Islet of Langerhans (tissue), 1 donor: ENCODE measurements around the gene CHRNG.

Experiments
- FAIRE-seq: peaks from one replicate; lab custom pipeline; 2011; peaks lifted over from hg19 to GRCh38; lab: Jason Lieb, UNC

The CHRNG gene

DNA sequence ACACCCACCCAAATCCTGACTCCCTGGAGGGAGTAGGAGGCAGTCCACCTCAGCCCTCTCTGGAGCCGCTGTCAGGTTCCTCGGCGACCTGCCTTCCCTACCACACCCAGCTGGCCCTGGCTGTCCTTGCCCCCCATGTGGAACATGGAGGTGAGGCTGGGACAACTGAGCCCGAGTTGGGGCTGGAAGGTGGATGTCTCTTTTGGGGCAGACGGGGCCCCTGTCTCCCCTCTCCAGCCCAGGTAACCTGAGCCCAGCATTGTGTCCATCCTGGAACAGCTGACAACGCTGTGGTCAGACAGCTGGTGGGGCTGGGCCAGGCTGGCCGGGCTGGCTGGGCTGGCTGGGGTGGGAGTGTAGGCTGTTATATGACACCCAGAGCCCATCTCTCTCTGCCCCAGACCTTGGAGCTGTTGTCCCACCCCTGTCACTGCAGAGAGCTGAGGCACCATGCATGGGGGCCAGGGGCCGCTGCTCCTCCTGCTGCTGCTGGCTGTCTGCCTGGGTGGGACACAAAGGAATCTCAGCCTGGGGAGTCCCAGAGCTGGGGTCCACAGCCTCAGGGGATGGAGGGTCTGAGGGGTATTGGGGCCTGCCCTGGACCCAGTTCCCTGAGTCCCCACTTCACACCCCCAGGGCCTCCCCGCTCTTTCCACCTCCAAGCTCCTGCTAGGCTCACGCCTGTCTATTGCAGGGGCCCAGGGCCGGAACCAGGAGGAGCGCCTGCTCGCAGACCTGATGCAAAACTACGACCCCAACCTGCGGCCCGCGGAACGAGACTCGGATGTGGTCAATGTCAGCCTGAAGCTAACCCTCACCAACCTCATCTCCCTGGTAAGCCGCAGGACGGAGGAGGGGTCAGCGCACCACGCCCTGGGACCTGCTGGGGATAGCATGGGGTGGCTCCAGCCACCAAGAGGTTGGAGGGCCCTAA, at the start of gene CHRNG:
TSS of gene CHRNG (plus strand) at position 395 of the 934 bp plus-strand sequence. CDS start at position 451, 56 bp downstream.
- no peak for FAIRE-seq

GRCh38 chr2:232490221-232491138, 49.0 kb upstream of the CHRNG start:
- no peak for FAIRE-seq

GRCh38 chr2:232491139-232491780, 48.2 kb upstream of the CHRNG start:
- no peak for FAIRE-seq

DNA sequence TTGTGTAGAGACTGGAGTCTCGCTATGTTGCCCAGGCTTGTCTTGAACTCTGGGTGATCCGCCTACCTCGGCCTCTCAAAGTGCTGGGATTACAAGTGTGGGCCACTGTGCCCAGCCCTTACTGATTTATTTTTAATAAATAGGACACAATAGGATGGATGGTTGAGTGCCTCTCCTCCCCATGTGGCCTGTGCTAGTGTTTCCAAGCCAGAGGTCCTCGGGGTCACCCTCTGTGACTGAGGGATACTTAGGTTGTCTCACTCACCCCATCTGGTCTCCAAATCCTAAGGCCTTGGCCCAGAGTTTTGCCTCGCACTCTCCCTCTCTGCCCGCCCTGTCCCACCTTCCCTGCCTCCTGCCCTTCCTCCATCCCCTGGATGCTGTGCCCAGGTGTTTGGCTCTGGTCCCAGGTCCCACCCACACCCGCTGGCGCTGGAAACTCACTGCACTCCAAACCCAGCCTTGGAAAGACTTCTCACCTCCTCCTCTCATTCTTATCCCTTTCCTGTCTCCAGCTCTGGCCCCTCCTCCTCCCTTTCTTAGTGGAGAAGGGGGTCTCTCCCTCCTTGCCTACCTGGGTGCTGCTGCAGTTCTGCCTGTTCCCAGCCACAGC, 47.1 kb upstream of the CHRNG start:
- FAIRE-seq = no peak

DNA sequence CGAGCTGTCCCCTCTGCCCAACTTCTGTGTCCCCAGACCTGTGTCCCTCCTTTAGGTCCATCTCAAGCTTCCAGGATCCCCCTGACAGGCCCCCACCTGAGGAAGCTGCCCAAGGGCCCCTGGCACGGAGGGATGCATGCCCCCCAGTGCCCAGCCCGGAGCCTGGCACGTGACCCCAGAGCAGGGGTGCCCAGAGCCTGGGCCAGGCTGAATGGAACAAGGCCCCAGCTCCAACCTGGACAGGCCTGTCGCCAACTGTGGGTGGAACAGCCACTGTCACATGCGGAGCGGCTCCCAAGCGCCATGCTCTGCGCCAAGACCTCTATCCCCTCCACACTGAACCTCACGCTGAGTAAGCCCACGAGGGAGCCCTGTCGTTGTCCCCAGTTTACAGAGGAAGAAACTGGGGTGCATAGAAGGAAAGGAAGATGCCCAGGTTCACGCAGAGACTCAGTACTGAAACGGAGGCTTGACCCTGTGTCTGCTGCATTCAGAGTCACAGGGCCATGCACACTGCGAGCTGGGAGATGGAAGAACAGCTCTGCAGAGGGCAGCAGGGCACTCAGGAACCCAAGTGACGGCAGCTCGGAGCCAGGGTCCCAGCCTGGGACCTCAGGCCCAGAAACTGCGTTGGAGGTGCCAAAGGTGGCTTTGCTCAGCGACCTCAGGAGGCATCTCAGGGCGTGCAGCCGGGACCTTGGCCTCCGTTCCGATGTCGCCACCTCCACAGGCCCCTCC, 46.4 kb upstream of the CHRNG start:
- FAIRE-seq = no peak

- FAIRE-seq = no peak
Observed at GRCh38 chr2:232493701-232494474, 45.6 kb upstream of the CHRNG start.

- FAIRE-seq = no peak
Observed at GRCh38 chr2:232494542-232494941, 45.0 kb upstream of the CHRNG start.

GRCh38 chr2:232495292-232495691, 44.2 kb upstream of the CHRNG start:
- FAIRE-seq = no peak

DNA sequence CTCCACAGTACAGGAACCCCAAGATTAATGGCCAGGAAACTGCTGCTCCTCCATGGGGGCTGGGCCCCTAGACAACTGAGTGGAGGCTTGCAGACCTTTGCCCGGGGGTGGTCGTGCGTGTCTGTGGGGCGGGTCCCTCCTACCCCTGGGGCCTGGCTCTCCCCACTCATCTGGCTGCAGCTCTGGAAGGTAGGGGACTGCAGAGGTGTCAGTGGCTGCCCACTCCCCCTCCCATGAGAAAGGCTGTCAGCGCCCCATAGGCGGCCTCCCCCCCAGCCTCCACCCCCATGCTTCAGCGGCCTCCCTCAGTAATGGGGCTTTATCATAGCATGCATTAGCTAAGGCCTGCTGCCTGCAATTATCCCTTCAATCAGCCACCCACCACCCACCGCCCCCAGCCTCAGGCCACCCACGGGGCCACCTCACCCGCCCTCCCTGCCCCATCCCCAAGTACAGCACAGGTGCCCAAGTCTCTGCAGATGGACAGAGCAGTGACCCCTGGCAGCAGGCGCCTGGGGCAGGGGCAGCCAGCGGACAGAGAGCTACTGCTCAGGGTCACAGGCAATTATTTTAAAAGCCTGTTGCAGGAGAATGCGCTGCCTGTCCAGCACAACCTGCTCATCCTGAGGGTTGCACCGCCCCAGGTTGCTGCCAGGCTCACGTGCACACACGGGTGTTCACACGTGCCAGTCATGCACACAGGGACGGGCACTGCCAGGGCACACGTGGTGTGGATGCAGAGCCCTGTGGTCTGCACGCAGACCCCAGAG, 42.8 kb upstream of the CHRNG start:
- FAIRE-seq = no peak

- FAIRE-seq = no peak
Observed at GRCh38 chr2:232497348-232497747, 42.1 kb upstream of the CHRNG start.

GRCh38 chr2:232498452-232498851, 41.0 kb upstream of the CHRNG start:
- FAIRE-seq = no peak

- no peak for FAIRE-seq
Observed at GRCh38 chr2:232501331-232501771, 38.1 kb upstream of the CHRNG start.

GRCh38 chr2:232501794-232502390, 37.6 kb upstream of the CHRNG start:
- FAIRE-seq = no peak

DNA sequence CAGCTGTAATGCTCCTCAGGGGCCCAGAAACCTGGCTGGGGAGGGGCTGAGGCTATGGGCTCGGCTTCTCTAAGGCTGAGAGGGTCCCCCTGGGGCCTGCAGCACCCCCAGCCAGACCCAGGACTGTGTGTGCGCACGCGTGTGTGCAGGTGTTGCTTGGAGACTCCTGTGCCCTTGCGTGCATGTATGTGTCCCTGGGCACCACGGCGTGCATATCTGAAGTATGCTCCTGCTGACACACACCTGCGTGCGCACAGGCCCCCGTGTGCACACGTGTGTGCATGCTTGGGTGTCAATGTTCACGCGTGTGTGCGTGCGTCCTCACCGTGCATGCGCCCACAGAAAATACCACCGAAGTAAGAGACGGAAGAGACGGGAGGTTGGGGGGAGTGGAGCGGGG, 37.0 kb upstream of the CHRNG start:
- FAIRE-seq = no peak

DNA sequence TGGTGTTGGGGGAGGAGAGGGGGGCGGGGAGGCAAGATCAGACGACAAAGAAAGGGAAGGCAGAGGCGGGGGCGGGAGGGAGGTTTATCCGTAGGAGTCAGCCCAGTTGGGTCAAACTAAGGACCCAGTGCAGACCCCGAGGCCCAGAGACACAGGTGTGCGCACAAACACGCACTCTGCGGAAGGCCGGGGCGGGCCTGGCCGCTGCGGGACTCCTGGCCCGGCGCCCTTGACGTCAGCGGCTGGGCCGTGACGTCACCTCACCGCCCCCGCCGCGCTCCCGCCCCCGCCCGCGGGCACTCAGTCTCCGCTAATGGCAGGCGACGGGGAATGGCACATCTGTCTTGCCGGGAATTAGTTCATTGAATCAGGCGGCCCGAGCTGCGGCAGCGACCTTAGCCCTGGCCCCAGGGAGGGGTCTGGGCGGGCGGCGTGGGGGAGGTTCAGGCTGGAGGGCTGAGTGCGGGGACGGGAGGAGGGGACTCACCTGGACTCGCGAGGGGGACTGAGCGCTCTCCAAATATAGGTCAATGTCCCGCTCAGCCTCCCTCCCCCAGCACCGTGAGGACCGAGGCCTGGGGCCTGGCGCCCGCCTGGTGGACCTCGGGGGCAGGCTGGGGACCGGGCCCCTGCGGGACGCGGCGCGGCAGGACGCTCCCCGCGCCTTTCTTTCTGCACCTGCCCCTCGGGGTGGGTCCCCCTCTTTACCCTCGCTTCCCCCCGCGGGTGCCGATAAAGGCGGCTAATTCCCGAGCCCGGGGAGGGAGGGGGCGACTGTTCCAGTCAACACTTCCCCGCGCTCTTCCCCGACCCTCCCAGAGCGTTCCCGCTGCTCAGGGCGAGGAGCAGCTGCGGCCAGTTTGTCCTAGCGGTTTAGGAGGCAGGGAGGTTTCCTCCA, 36.3 kb upstream of the CHRNG start:
- FAIRE-seq = no peak

DNA sequence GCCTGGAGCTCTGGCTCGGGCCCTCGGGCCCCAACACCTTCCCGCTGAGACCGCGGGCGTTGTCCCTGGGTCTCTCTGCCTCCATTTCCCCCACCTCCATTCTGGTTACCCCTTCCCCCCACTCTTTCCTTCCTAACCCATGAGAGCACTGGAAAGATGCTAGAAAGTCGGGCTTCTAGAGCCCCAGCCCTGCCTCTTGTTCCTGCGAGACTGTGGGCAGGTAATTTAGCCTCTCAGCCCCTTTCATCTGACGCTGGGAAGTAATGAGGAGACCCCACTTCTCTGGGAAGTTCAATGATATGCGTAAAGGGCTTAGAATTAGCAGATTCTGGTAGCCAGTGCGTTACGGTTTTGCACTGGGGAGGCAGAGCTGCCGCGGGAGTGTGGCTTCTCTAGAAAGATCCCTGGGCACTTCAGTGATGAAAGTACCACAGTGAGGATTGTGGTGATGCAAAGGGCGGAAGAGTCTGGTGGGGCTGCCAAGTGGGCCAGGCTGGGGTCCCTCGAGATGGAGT, 35.6 kb upstream of the CHRNG start:
- no peak for FAIRE-seq

DNA sequence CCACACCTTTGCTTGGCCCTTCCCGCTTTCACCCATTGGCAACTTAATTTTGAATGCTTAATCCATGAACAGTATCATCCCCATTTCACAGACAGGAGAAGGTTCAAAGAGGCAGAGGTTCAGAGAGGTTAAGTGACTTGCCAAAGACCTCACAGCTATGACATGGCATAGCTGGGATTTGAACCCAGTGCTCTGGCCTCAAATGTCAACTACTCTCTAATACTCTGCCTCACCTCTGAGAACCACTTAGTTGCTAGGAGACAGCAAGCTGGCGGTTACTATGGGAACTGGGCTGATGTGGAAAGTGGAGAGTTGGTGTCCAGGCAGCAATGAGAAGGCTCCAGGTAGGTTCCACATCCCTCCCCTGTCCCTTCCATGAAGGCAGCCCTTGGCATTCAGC, 35.1 kb upstream of the CHRNG start:
- FAIRE-seq = peak; percentile 91

DNA sequence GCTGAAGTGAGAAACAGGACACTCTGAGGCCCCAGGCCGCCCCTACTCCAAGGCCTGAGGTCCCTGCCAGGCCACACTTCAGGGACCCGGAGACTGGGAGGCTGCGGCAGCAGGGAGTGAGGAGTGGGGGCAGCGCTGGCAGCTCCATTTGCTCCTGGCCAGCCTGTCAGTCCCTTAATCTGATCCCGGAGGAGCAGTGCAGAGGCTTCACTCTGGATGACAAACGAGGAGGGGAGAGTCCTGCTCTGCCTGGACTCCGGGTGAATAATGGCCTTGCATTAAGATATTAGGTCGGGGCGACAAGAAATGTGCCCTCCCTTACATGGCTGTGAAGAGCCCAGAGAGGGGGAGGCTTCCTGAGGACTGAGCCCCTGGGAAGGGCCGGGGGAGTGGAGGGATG, 33.6 kb upstream of the CHRNG start:
- no peak for FAIRE-seq
